HG03460 (cell line): Measurements from ENCODE around the gene ESR2.
"Not testable (repeated sequence)": the region's sequence is repeated elsewhere in the genome, so short reads cannot be mapped to it uniquely, and the experiment has no call there.

ENCODE experiments used
- ATAC-seq: cut with Tn5 transposase; IDR thresholded peaks from one replicate; pipeline ENCODE4 v1.9.1; 2021; ENCODE audit not compliant: unreplicated experiment

ESR2 gene

GRCh38 chr14:64049616-64050381, 244.4 kb downstream of the ESR2 start:
- no peak for ATAC-seq

- no peak for ATAC-seq
Measured at GRCh38 chr14:64045091-64045490, 249.1 kb downstream of the ESR2 start.

- ATAC-seq: not testable (repeated sequence)
Measured at GRCh38 chr14:64043296-64043695, 250.9 kb downstream of the ESR2 start.

- ATAC-seq: no peak
Measured at GRCh38 chr14:64040044-64040443, 254.1 kb downstream of the ESR2 start.

GRCh38 chr14:64038841-64039542, 255.2 kb downstream of the ESR2 start:
- no peak for ATAC-seq

- not testable (repeated sequence) for ATAC-seq
Measured at GRCh38 chr14:64037869-64038745, 256.1 kb downstream of the ESR2 start.

- no peak for ATAC-seq
Measured at GRCh38 chr14:64035143-64035542, 259.0 kb downstream of the ESR2 start.
